Calu3 (cell line): Measurements from ENCODE around the gene ZNF669. TPM values are rescaled to one million over a fixed set of nuclear protein-coding genes. Genes with fewer than 3 reads are reported as not detected.

ENCODE experiments used
- BruUV-seq: library from RNA; stranded (reverse); fragments of 400-500 nt; replicated peaks from 2 replicates; lab custom pipeline; 2021; lab: Mats Ljungman, UMichigan
- CTCF ChIA-PET: fragments of 300-600 bp; sonication (Branson Sonifier 250); formaldehyde crosslinking; loops from one replicate; lab custom pipeline; 2022; ENCODE audit warnings: antibody characterized with exemption; lab: Charles Lee
- DNase-seq: peaks from one replicate; pipeline ENCODE4 v3.0.0; 2022
- H3K27ac Mint-ChIP-seq: one replicate; pipeline ENCODE4 v1.8.0; 2022; ENCODE audit warnings: mixed read lengths; ENCODE audit not compliant: unreplicated experiment
- H3K27me3 Mint-ChIP-seq: one replicate; pipeline ENCODE4 v1.8.0; 2022; ENCODE audit warnings: mixed read lengths; ENCODE audit not compliant: unreplicated experiment
- H3K36me3 Mint-ChIP-seq: one replicate; pipeline ENCODE4 v1.8.0; 2022; ENCODE audit warnings: mild to moderate bottlenecking, moderate library complexity, mixed read lengths; ENCODE audit not compliant: insufficient read depth, unreplicated experiment
- H3K4me1 Mint-ChIP-seq: one replicate; pipeline ENCODE4 v1.8.0; 2022; ENCODE audit warnings: mild to moderate bottlenecking, low read depth, mixed read lengths; ENCODE audit not compliant: unreplicated experiment
- H3K4me3 Mint-ChIP-seq: one replicate; pipeline ENCODE4 v1.8.0; 2022; ENCODE audit warnings: mild to moderate bottlenecking, low read depth, moderate library complexity, mixed read lengths; ENCODE audit not compliant: unreplicated experiment
- H3K9me3 Mint-ChIP-seq: one replicate; pipeline ENCODE4 v1.8.0; 2022; ENCODE audit warnings: low read depth, mixed read lengths; ENCODE audit not compliant: unreplicated experiment
- CTCF ChIP-seq: fragments of 200-600 bp; IDR thresholded peaks from one replicate; pipeline ENCODE4 v1.8.0; 2022; ENCODE audit warnings: antibody characterized with exemption; ENCODE audit not compliant: unreplicated experiment
- intact Hi-C: fragments of 100-400 bp; cut with micrococcal nuclease; formaldehyde crosslinking; loops from one replicate; pipeline ENCODE4 v1.10.0; 2022; ENCODE audit not compliant: unreplicated experiment
- total RNA-seq: library from RNA; stranded (reverse); gene quantifications from 2 replicates; pipeline ENCODE4 v1.2.3, GENCODE V29; 2022

ZNF669 gene
- total RNA-seq, 1 experiment from 2014 or later: 10.5 TPM

DNA sequence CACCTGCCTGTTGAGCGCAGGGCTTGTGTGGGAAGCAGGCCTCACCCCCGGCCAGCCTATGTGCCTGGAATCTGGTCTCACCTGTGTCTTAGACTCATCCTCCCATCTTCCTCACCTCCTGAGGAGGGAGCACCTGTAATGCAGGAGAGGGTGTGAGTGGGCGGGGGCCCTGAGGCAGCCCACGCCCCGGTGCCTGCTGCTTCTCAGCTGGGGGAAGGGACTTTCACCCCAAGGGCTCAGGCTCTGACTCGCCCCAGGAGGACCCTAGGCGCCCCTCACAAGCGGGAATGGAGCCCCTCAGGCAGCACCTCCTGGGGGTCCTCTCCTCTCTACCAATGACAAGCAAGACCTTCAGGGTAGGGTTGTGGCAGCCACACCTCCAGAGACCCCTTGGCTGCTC is 18.8 kb downstream of the ZNF669 start:
- no peak for DNase-seq
- H3K9me3 Mint-ChIP-seq: peaks cover 8% of the 10 kb centered on the region
- no peak overlapping the region for H3K27ac Mint-ChIP-seq
- intact Hi-C loops: no loop called here
- H3K4me1 Mint-ChIP-seq: no peaks in the 10 kb centered on the region
- H3K36me3 Mint-ChIP-seq: no peaks in the 10 kb centered on the region
- no peaks in the 10 kb centered on the region for H3K27me3 Mint-ChIP-seq
- H3K4me3 Mint-ChIP-seq: no peak overlapping the region
- BruUV-seq: no TSS peak
- CTCF ChIA-PET: no interaction called here
- TF ChIP-seq CTCF: no peak

DNA sequence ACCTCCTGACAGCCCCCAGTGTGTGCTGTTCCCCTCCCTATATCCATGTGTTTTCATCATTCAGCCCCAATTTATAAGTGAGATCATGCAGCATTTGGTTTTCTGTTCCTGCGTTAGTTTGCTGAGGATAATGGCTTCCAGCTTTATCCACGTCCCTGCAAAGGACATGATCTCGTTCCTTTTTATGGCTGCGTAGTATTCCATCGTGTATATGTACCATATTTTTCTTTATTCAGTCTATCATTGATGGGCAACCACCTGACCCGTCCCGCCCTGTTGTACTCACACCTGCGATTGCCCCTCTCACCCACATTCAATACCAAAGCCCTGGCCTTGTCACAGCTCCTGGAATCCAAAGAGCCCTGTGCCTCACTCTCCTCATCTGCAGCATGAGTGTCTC is 19.4 kb downstream of the ZNF669 start:
- intact Hi-C loops: no loop called here
- Mint-ChIP-seq H3K27me3 (no peaks in the 10 kb centered on the region), H3K4me1 (no peaks in the 10 kb centered on the region), H3K9me3 (peaks cover 8% of the 10 kb centered on the region), H3K4me3 (no peak overlapping the region), H3K27ac (no peak overlapping the region), H3K36me3 (no peaks in the 10 kb centered on the region)
- BruUV-seq: no TSS peak
- CTCF ChIA-PET: no interaction called here
- no peak for TF ChIP-seq CTCF
- no peak for DNase-seq

GRCh38 chr1:247079141-247079874 is 24.8 kb downstream of the ZNF669 start:
- H3K36me3 Mint-ChIP-seq: peaks cover 27% of the 10 kb centered on the region
- H3K27me3 Mint-ChIP-seq: no peaks in the 10 kb centered on the region
- CTCF ChIA-PET: interaction anchor here (0.7 to 1.0 kb wide), 3 partner anchors 33 to 796 kb away, joined by 3 to 7 read pairs (median 3); no protein-coding TSS in a partner anchor
- H3K4me1 Mint-ChIP-seq: peaks cover 10% of the 10 kb centered on the region
- peak overlapping the region; percentile 84 for H3K4me3 Mint-ChIP-seq
- intact Hi-C loops: loop anchor here (5.0 kb wide), 1 partner anchor 72 kb away; the partner anchor contains the start of gene ZNF695
- H3K9me3 Mint-ChIP-seq: peaks cover 13% of the 10 kb centered on the region
- DNase-seq: no peak
- peak overlapping the region; percentile 67 for H3K27ac Mint-ChIP-seq
- TF ChIP-seq CTCF: no peak
- BruUV-seq: no TSS peak

- TF ChIP-seq CTCF: no peak
- H3K9me3 Mint-ChIP-seq: peaks cover 19% of the 10 kb centered on the region
- BruUV-seq: no TSS peak
- peak within 1 kb of the TSS; percentile 84 for H3K4me3 Mint-ChIP-seq
- DNase-seq: peak; percentile 97
- intact Hi-C loops: loop anchor here (5.0 kb wide), 1 partner anchor 71 kb away; the partner anchor contains the start of gene ZNF695
- H3K27me3 Mint-ChIP-seq: no peaks in the 10 kb centered on the region
- CTCF ChIA-PET: interaction anchor here (0.7 to 1.0 kb wide), 3 partner anchors 34 to 795 kb away, joined by 3 to 7 read pairs (median 3); no protein-coding TSS in a partner anchor
- H3K4me1 Mint-ChIP-seq: peaks cover 10% of the 10 kb centered on the region
- H3K36me3 Mint-ChIP-seq: peaks cover 27% of the 10 kb centered on the region
- peak within 1 kb of the TSS; percentile 67 for H3K27ac Mint-ChIP-seq
Observed at GRCh38 chr1:247078258-247079140, 25.7 kb downstream of the ZNF669 start, which contains the start of gene ZNF670. Gene ZNF670 (minus strand): TSS chr1:247078811. CDS start chr1:247078596, 215 bp downstream.
